HepG2 (cell line): ENCODE data around the gene IQSEC1. TPM values are rescaled to one million over a fixed set of nuclear protein-coding genes. Genes with fewer than 3 reads are reported as not detected.

Experiments
- EEA1 ChIP-seq: sonication (generic); formaldehyde crosslinking; IDR thresholded peaks from 2 replicates; pipeline ENCODE4 v1.5.1; 2020; ENCODE audit warnings: mild to moderate bottlenecking, missing genetic modification reagents, borderline replicate concordance
- ELF3 ChIP-seq: IDR thresholded peaks from 2 replicates; pipeline ENCODE4 v1.6.1; 2016; ENCODE audit warnings: missing genetic modification reagents, missing compliant biosample characterization
- GATA4 ChIP-seq: sonication (generic); IDR thresholded peaks from 2 replicates; pipeline ENCODE4 v1.6.1; 2016; ENCODE audit warnings: antibody characterized with exemption, low read depth, borderline replicate concordance
- GTF2F1 ChIP-seq: fragments of 150-350 bp; IDR thresholded peaks from 2 replicates; pipeline ENCODE4 v1.6.1; 2014; ENCODE audit warnings: low read length
- HMG20B ChIP-seq: conservative IDR thresholded peaks from 2 replicates; pipeline ENCODE4 v1.6.1; 2016; ENCODE audit warnings: missing genetic modification reagents, missing compliant biosample characterization
- NCOR1 ChIP-seq: fragments of 200-600 bp; sonication (generic); IDR thresholded peaks from 2 replicates; pipeline ENCODE4 v1.7.0; 2017; ENCODE audit warnings: antibody characterized with exemption, low read length, borderline replicate concordance
- NFE2L2 ChIP-seq: fragments of 150-350 bp; IDR thresholded peaks from 2 replicates; pipeline ENCODE4 v1.6.1; 2014; ENCODE audit warnings: low read length
- POLR2AphosphoS5 ChIP-seq: IDR thresholded peaks from 2 replicates; pipeline ENCODE4 v1.6.1; 2012; ENCODE audit warnings: low read depth, low read length
- RBAK ChIP-seq: sonication (generic); formaldehyde crosslinking; IDR thresholded peaks from 2 replicates; pipeline ENCODE4 v1.5.1; 2020; ENCODE audit warnings: mild to moderate bottlenecking, missing genetic modification reagents
- SIX4 ChIP-seq: sonication (generic); formaldehyde crosslinking; IDR thresholded peaks from 2 replicates; pipeline ENCODE4 v1.4.0; 2020; ENCODE audit warnings: missing genetic modification reagents
- SMARCC2 ChIP-seq: fragments of 450-650 bp; IDR thresholded peaks from 2 replicates; pipeline ENCODE4 v1.6.1; 2017; ENCODE audit warnings: antibody characterized with exemption, mild to moderate bottlenecking
- TEAD3 ChIP-seq: optimal IDR thresholded peaks from 2 replicates; pipeline ENCODE3; 2016; ENCODE audit warnings: borderline replicate concordance
- ZC3H4 ChIP-seq: sonication (generic); formaldehyde crosslinking; IDR thresholded peaks from 2 replicates; pipeline ENCODE4 v1.4.0; 2020; ENCODE audit warnings: missing genetic modification reagents, borderline replicate concordance
- ZNF225 ChIP-seq: sonication (generic); formaldehyde crosslinking; IDR thresholded peaks from 2 replicates; pipeline ENCODE4 v1.4.0; 2020; ENCODE audit warnings: mild to moderate bottlenecking, missing genetic modification reagents
- ZNF274 ChIP-seq: sonication (generic); formaldehyde crosslinking; IDR thresholded peaks from 2 replicates; pipeline ENCODE4 v1.5.1; 2020; ENCODE audit warnings: mild to moderate bottlenecking, missing genetic modification reagents
- ZNF329 ChIP-seq: sonication (generic); formaldehyde crosslinking; IDR thresholded peaks from 2 replicates; pipeline ENCODE4 v1.9.0; 2021; ENCODE audit warnings: low read depth, mild to moderate bottlenecking, missing genetic modification reagents
- ZNF337 ChIP-seq: sonication (generic); formaldehyde crosslinking; IDR thresholded peaks from 2 replicates; pipeline ENCODE4 v1.5.1; 2020; ENCODE audit warnings: missing genetic modification reagents, low read depth, mild to moderate bottlenecking, borderline replicate concordance
- ZNF383 ChIP-seq: sonication (generic); formaldehyde crosslinking; IDR thresholded peaks from 2 replicates; pipeline ENCODE4 v1.4.0; 2020; ENCODE audit warnings: missing genetic modification reagents, mild to moderate bottlenecking, borderline replicate concordance
- ZNF432 ChIP-seq: sonication (generic); formaldehyde crosslinking; IDR thresholded peaks from 2 replicates; pipeline ENCODE4 v1.5.0; 2020; ENCODE audit warnings: missing genetic modification reagents, mild to moderate bottlenecking, borderline replicate concordance
- ZNF607 ChIP-seq: sonication (generic); formaldehyde crosslinking; IDR thresholded peaks from 2 replicates; pipeline ENCODE4 v1.5.1; 2020; ENCODE audit warnings: missing genetic modification reagents, mild to moderate bottlenecking, borderline replicate concordance
- ZNF703 ChIP-seq: sonication (generic); formaldehyde crosslinking; IDR thresholded peaks from 2 replicates; pipeline ENCODE4 v1.5.1; 2020; ENCODE audit warnings: missing genetic modification reagents, mild to moderate bottlenecking, moderate library complexity, borderline replicate concordance
- ZNF724P ChIP-seq: sonication (generic); formaldehyde crosslinking; IDR thresholded peaks from 2 replicates; pipeline ENCODE4 v1.8.0; 2022; ENCODE audit warnings: missing genetic modification reagents, borderline replicate concordance
- ZNF792 ChIP-seq: IDR thresholded peaks from 2 replicates; pipeline ENCODE4 v1.6.1; 2016
- ZNF800 ChIP-seq: sonication (generic); formaldehyde crosslinking; IDR thresholded peaks from 2 replicates; pipeline ENCODE4 v1.4.0; 2020; ENCODE audit warnings: missing genetic modification reagents
- polyA plus RNA-seq, 8 experiments: library from polyadenylated mRNA; depleted of rRNA in 3 of 8; stranded (reverse) in 7 of 8; unstranded in 1 of 8; fragments of >200 nt; fragmentation: Illumina TruSeq in 4 of 8; extraction: Trizol in 4 of 8; gene quantifications; 2 replicates each; pipeline versions ENCODE4 v1.2.1 to v1.2.3, GENCODE V29; 2011 to 2016; ENCODE audit warnings: low read depth in 4 of 8, missing spikeins in 1 of 8, mixed read lengths in 1 of 8; ENCODE audit not compliant: insufficient read depth in 1 of 8
- total RNA-seq, 5 experiments: library from RNA; depleted of rRNA; stranded (reverse); fragments of >200 nt; fragmentation: Illumina TruSeq; extraction: Trizol; gene quantifications; 2 replicates each; pipeline ENCODE4 v1.2.3, GENCODE V29; 2016; ENCODE audit warnings: low read depth in 1 of 5
- TF ChIP-seq, protein P1 (sequence below): sonication (generic); formaldehyde crosslinking; IDR thresholded peaks from 2 replicates; pipeline ENCODE4 v1.5.0; 2020; ENCODE audit warnings: missing genetic modification reagents, mild to moderate bottlenecking, borderline replicate concordance
- TF ChIP-seq, protein P2 (sequence below): sonication (generic); formaldehyde crosslinking; IDR thresholded peaks from 2 replicates; pipeline ENCODE4 v1.4.0; 2020; ENCODE audit warnings: missing genetic modification reagents, mild to moderate bottlenecking, borderline replicate concordance

The IQSEC1 gene
- total and polyA plus RNA-seq, 2 of the 13 experiments (the other 11 are each of a cell fraction or from before 2014, with no cell fraction given): 17.4 to 20.2 TPM

DNA sequence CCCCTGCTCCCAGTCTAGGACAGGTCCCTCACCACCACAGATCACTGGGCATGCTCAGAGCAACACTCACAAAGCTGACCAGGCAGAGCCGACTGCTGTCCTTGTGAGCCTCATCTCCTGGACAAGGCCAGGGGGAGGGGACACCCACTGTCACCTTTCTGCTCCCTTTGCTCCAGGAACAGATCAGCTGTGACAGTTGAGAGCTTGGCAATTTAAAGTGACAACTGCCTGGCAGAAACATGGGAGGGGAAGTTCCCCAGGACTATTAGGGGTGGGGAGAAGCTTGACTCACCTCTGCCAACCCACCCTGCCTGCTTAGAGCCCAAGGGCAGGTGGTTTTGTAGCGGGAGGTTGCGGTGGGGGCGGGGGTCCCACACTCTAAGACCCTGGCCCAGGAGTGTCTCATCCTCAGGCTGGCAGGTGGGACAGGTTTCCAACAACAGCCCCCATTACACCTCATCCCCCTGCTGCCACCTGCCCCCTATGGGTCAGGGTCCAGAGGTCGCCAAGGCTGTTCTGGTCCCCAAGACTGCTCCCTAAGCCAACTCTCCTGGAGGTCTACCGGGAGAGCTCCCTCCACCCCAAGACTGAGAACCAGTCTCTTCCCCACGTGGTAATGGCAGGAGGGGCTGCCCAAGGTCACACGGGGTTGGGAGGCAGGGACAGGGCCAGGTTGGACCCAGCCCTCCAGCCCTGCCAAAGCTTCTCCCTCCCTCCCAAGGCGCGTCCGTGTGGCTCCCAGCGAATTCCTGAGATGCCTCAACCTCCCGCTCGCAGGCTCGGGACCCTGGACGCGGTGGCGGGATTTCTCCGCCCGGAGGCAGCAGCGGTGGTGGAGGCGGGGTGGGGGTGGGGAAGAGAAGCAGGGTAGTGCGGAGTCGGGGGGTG, 80.4 kb downstream of the IQSEC1 start (continued):
- TF ChIP-seq ZNF607 (CRISPR knock-in tag): no peak
- TF ChIP-seq ELF3 (CRISPR knock-in tag): no peak
- TF ChIP-seq, protein P1, sequence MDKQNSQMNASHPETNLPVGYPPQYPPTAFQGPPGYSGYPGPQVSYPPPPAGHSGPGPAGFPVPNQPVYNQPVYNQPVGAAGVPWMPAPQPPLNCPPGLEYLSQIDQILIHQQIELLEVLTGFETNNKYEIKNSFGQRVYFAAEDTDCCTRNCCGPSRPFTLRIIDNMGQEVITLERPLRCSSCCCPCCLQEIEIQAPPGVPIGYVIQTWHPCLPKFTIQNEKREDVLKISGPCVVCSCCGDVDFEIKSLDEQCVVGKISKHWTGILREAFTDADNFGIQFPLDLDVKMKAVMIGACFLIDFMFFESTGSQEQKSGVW: no peak
- no peak for TF ChIP-seq ZNF337 (CRISPR knock-in tag)
- no peak for TF ChIP-seq EEA1 (CRISPR knock-in tag)
- no peak for TF ChIP-seq GATA4
- TF ChIP-seq RBAK (CRISPR knock-in tag): no peak
- no peak for TF ChIP-seq GTF2F1
- TF ChIP-seq ZNF225 (CRISPR knock-in tag): no peak
- no peak for TF ChIP-seq ZNF274 (CRISPR knock-in tag)
- no peak for TF ChIP-seq POLR2AphosphoS5
- no peak for TF ChIP-seq ZNF800 (CRISPR knock-in tag)
- TF ChIP-seq NCOR1: 0 out of 2 replicates have a peak, but pooled peaks have one; percentile 39
- no peak for TF ChIP-seq SMARCC2
- TF ChIP-seq, protein P2, sequence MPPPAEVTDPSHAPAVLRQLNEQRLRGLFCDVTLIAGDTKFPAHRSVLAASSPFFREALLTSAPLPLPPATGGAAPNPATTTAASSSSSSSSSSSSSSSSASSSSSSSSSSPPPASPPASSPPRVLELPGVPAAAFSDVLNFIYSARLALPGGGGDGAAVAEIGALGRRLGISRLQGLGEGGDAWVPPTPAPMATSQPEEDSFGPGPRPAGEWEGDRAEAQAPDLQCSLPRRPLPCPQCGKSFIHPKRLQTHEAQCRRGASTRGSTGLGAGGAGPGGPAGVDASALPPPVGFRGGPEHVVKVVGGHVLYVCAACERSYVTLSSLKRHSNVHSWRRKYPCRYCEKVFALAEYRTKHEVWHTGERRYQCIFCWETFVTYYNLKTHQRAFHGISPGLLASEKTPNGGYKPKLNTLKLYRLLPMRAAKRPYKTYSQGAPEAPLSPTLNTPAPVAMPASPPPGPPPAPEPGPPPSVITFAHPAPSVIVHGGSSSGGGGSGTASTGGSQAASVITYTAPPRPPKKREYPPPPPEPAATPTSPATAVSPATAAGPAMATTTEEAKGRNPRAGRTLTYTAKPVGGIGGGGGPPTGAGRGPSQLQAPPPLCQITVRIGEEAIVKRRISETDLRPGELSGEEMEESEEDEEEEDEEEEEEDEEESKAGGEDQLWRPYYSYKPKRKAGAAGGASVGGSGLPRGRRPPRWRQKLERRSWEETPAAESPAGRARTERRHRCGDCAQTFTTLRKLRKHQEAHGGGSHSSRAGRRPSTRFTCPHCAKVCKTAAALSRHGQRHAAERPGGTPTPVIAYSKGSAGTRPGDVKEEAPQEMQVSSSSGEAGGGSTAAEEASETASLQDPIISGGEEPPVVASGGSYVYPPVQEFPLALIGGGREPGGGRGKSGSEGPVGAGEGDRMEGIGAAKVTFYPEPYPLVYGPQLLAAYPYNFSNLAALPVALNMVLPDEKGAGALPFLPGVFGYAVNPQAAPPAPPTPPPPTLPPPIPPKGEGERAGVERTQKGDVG (CRISPR knock-in tag): no peak
- TF ChIP-seq HMG20B: no peak
- no peak for TF ChIP-seq ZNF724P (CRISPR knock-in tag)
- TF ChIP-seq ZNF703 (CRISPR knock-in tag): no peak
- TF ChIP-seq NFE2L2: no peak
- no peak for TF ChIP-seq SIX4 (CRISPR knock-in tag)
- no peak for TF ChIP-seq ZNF432
- peak; percentile 64 for TF ChIP-seq TEAD3
- no peak for TF ChIP-seq ZC3H4 (CRISPR knock-in tag)
- no peak for TF ChIP-seq ZNF329 (CRISPR knock-in tag)
- no peak for TF ChIP-seq ZNF792 (CRISPR knock-in tag)
- TF ChIP-seq ZNF383 (CRISPR knock-in tag): no peak
